SK-N-SH treated with all-trans-retinoic acid at 6 μM for 48 hours (cell line): Measurements from ENCODE around the gene CHRNA4.

Experiments used
- ATAC-seq: fragments of 200-7000 bp; cut with Tn5 transposase; 3 replicates; pipeline ENCODE4 v1.9.1; 2020; ENCODE audit warnings: mild to moderate bottlenecking, moderate library complexity
- ARNTL ChIP-seq: fragments of 450-650 bp; formaldehyde crosslinking; IDR thresholded peaks from 2 replicates; pipeline ENCODE4 v1.5.0; 2020; ENCODE audit warnings: low read depth, mild to moderate bottlenecking, moderate library complexity, borderline replicate concordance
- BACH2 ChIP-seq: fragments of 250-450 bp; sonication (Bioruptor Pico); IDR thresholded peaks from 2 replicates; pipeline ENCODE4 v1.9.0; 2021; ENCODE audit warnings: mild to moderate bottlenecking, borderline replicate concordance
- CSDC2 ChIP-seq: fragments of 250-450 bp; sonication (Bioruptor Pico); IDR thresholded peaks from 2 replicates; pipeline ENCODE4 v1.5.0; 2020; ENCODE audit warnings: mild to moderate bottlenecking, moderate library complexity
- ESRRG ChIP-seq: fragments of 250-450 bp; sonication (Bioruptor Pico); IDR thresholded peaks from 2 replicates; pipeline ENCODE4 v1.6.1; 2021; ENCODE audit warnings: mild to moderate bottlenecking
- ISL1 ChIP-seq: fragments of 250-450 bp; sonication (Bioruptor Pico); IDR thresholded peaks from 2 replicates; pipeline ENCODE4 v2.1.2; 2022; ENCODE audit warnings: mild to moderate bottlenecking, moderate library complexity
- OSR1 ChIP-seq: fragments of 250-450 bp; sonication (Bioruptor Pico); IDR thresholded peaks from 2 replicates; pipeline ENCODE4 v1.8.0; 2022; ENCODE audit warnings: moderate library complexity, mild to moderate bottlenecking, inconsistent platforms
- PATZ1 ChIP-seq: fragments of 250-450 bp; sonication (Bioruptor Pico); IDR thresholded peaks from 2 replicates; pipeline ENCODE4 v1.8.0; 2020; ENCODE audit warnings: mild to moderate bottlenecking, moderate library complexity, borderline replicate concordance
- PPARA ChIP-seq: fragments of 250-450 bp; sonication (Bioruptor Pico); IDR thresholded peaks from 2 replicates; pipeline ENCODE4 v1.5.0; 2020; ENCODE audit warnings: mild to moderate bottlenecking, borderline replicate concordance
- RARB ChIP-seq: fragments of 250-450 bp; sonication (Bioruptor Pico); IDR thresholded peaks from 2 replicates; pipeline ENCODE4 v1.8.0; 2021; ENCODE audit warnings: mild to moderate bottlenecking, moderate library complexity
- SNAI2 ChIP-seq: fragments of 250-450 bp; sonication (Bioruptor Pico); IDR thresholded peaks from 2 replicates; pipeline ENCODE4 v1.5.0; 2020; ENCODE audit warnings: mild to moderate bottlenecking, moderate library complexity
- TCF4 ChIP-seq: fragments of 250-450 bp; sonication (Bioruptor Pico); IDR thresholded peaks from 2 replicates; pipeline ENCODE4 v1.8.0; 2021; ENCODE audit warnings: mild to moderate bottlenecking, moderate library complexity, borderline replicate concordance
- TSHZ2 ChIP-seq: fragments of 250-450 bp; sonication (Bioruptor Pico); IDR thresholded peaks from 2 replicates; pipeline ENCODE4 v1.5.0; 2020; ENCODE audit warnings: mild to moderate bottlenecking, moderate library complexity
- ZC3H10 ChIP-seq: fragments of 250-450 bp; sonication (Bioruptor Pico); IDR thresholded peaks from 2 replicates; pipeline ENCODE4 v1.5.1; 2021; ENCODE audit warnings: mild to moderate bottlenecking, moderate library complexity
- ZFP3 ChIP-seq: fragments of 250-450 bp; sonication (Bioruptor Pico); IDR thresholded peaks from 2 replicates; pipeline ENCODE4 v1.5.0; 2020; ENCODE audit warnings: mild to moderate bottlenecking, moderate library complexity
- ZNF565 ChIP-seq: fragments of 450-650 bp; formaldehyde crosslinking; conservative IDR thresholded peaks from 2 replicates; pipeline ENCODE4 v1.5.0; 2020; ENCODE audit warnings: low read depth, mild to moderate bottlenecking, moderate library complexity
- ZNF70 ChIP-seq: fragments of 450-650 bp; formaldehyde crosslinking; IDR thresholded peaks from 2 replicates; pipeline ENCODE4 v1.5.0; 2020; ENCODE audit warnings: mild to moderate bottlenecking, moderate library complexity
- ZNF8 ChIP-seq: fragments of 450-650 bp; formaldehyde crosslinking; IDR thresholded peaks from 2 replicates; pipeline ENCODE4 v1.5.0; 2020; ENCODE audit warnings: mild to moderate bottlenecking, moderate library complexity
- TF ChIP-seq, protein P1 (sequence below): fragments of 250-450 bp; sonication (Bioruptor Pico); IDR thresholded peaks from 2 replicates; pipeline ENCODE4 v1.5.1; 2020; ENCODE audit warnings: low read depth, mild to moderate bottlenecking, moderate library complexity
- TF ChIP-seq, protein P2 (sequence below): fragments of 250-450 bp; sonication (Bioruptor Pico); IDR thresholded peaks from 2 replicates; pipeline ENCODE4 v1.8.0; 2021; ENCODE audit warnings: low read depth, mild to moderate bottlenecking, moderate library complexity, borderline replicate concordance
- TF ChIP-seq, protein P3 (sequence below): fragments of 250-450 bp; sonication (Bioruptor Pico); IDR thresholded peaks from 2 replicates; pipeline ENCODE4 v1.5.1; 2021; ENCODE audit warnings: mild to moderate bottlenecking, moderate library complexity

Gene CHRNA4

DNA sequence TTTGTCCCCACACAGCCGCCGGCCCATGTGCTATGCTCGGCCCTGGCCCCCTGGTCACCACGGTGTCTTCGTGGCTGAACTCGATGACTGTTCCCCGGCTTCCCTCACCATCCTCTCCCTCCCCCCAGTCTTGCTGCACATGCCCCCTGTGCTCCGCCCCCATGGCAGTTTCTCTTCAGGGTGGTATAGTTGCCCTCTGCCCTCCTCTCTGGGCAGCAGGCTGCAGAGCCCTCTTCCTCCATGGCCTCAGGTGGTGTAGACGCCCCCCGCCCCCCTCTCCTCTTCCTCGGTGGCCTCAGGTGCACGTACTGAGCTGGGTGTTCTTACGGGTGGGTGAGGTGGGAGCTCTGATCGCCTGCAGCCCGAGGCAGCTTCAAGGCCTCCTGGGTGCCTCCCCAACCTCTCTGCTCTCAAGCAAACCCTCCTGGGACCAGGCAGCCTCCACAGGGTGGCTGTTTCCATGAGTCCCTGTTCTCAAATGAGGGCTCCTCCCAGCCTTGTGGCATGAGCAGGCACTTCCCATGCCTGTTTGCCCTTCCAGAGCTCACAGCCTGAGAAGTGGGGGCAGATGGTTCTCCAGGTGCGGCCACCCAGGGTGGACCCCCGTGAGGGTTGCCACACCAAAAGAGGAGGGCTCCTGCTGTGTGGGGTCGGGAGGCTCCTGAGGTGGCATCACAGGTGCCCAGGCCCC, 43.4 kb downstream of the CHRNA4 start:
- TF ChIP-seq CSDC2 (CRISPR knock-in tag): no peak
- ATAC-seq: no peak

GRCh38 chr20:63317061-63317460, 44.1 kb downstream of the CHRNA4 start:
- ATAC-seq: no peak
- TF ChIP-seq, protein P1, sequence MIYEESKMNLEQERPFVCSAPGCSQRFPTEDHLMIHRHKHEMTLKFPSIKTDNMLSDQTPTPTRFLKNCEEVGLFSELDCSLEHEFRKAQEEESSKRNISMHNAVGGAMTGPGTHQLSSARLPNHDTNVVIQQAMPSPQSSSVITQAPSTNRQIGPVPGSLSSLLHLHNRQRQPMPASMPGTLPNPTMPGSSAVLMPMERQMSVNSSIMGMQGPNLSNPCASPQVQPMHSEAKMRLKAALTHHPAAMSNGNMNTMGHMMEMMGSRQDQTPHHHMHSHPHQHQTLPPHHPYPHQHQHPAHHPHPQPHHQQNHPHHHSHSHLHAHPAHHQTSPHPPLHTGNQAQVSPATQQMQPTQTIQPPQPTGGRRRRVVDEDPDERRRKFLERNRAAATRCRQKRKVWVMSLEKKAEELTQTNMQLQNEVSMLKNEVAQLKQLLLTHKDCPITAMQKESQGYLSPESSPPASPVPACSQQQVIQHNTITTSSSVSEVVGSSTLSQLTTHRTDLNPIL: no peak
- TF ChIP-seq ZC3H10 (CRISPR knock-in tag) (no peak), OSR1 (CRISPR knock-in tag) (no peak), ZNF565 (CRISPR knock-in tag) (no peak), ISL1 (no peak), PATZ1 (no peak), BACH2 (CRISPR knock-in tag) (no peak), CSDC2 (CRISPR knock-in tag) (no peak), ESRRG (no peak), ZFP3 (CRISPR knock-in tag) (no peak), SNAI2 (CRISPR knock-in tag) (no peak)
- TF ChIP-seq, protein P2, sequence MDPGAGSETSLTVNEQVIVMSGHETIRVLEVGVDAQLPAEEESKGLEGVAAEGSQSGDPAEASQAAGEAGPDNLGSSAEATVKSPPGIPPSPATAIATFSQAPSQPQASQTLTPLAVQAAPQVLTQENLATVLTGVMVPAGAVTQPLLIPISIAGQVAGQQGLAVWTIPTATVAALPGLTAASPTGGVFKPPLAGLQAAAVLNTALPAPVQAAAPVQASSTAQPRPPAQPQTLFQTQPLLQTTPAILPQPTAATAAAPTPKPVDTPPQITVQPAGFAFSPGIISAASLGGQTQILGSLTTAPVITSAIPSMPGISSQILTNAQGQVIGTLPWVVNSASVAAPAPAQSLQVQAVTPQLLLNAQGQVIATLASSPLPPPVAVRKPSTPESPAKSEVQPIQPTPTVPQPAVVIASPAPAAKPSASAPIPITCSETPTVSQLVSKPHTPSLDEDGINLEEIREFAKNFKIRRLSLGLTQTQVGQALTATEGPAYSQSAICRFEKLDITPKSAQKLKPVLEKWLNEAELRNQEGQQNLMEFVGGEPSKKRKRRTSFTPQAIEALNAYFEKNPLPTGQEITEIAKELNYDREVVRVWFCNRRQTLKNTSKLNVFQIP (CRISPR knock-in tag): no peak
- TF ChIP-seq, protein P3, sequence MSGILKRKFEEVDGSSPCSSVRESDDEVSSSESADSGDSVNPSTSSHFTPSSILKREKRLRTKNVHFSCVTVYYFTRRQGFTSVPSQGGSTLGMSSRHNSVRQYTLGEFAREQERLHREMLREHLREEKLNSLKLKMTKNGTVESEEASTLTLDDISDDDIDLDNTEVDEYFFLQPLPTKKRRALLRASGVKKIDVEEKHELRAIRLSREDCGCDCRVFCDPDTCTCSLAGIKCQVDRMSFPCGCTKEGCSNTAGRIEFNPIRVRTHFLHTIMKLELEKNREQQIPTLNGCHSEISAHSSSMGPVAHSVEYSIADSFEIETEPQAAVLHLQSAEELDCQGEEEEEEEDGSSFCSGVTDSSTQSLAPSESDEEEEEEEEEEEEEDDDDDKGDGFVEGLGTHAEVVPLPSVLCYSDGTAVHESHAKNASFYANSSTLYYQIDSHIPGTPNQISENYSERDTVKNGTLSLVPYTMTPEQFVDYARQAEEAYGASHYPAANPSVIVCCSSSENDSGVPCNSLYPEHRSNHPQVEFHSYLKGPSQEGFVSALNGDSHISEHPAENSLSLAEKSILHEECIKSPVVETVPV: no peak
- TF ChIP-seq, all 23 proteins: peak for 0

- TF ChIP-seq ARNTL (CRISPR knock-in tag) (no peak), OSR1 (CRISPR knock-in tag) (no peak), ZNF70 (CRISPR knock-in tag) (no peak), ZFP3 (CRISPR knock-in tag) (no peak), SNAI2 (CRISPR knock-in tag) (no peak), TSHZ2 (CRISPR knock-in tag) (no peak), PPARA (CRISPR knock-in tag) (no peak), TCF4 (no peak), ISL1 (no peak), RARB (no peak), ZNF8 (no peak)
Measured at GRCh38 chr20:63316502-63316921, 44.6 kb downstream of the CHRNA4 start.

More at GRCh38 chr20:63316502-63316921, 44.6 kb downstream of the CHRNA4 start:
- ATAC-seq: no peak
